H9 (cell line): ENCODE measurements around the gene DLAT. TPM values are rescaled to one million over a fixed set of nuclear protein-coding genes. Genes with fewer than 3 reads are reported as not detected.

ENCODE experiments used
- DNase-seq: peaks from one replicate; pipeline ENCODE4 v3.0.0-alpha.2; 2017
- H2AFZ ChIP-seq: one replicate; pipeline ENCODE4 v1.6.1; 2013; ENCODE audit warnings: mild to moderate bottlenecking, low read length, control low read depth, moderate library complexity
- H2AK5ac ChIP-seq: 2 replicates; pipeline ENCODE4 v1.6.1; 2013; ENCODE audit warnings: low read length, control low read depth, mixed read lengths; ENCODE audit not compliant: insufficient read length
- H2BK120ac ChIP-seq: one replicate; pipeline ENCODE4 v1.6.1; 2013; ENCODE audit warnings: low read depth, mild to moderate bottlenecking, low read length, control low read depth, inconsistent platforms; ENCODE audit not compliant: poor library complexity, severe bottlenecking
- H2BK12ac ChIP-seq: 2 replicates; pipeline ENCODE4 v1.6.1; 2013; ENCODE audit warnings: low read length, control low read depth, mixed read lengths, low read depth; ENCODE audit not compliant: insufficient read length
- H2BK15ac ChIP-seq: 2 replicates; pipeline ENCODE4 v1.6.1; 2013; ENCODE audit warnings: low read depth, low read length, control low read depth
- H2BK20ac ChIP-seq: one replicate; pipeline ENCODE4 v1.6.1; 2013; ENCODE audit warnings: low read depth, mild to moderate bottlenecking, low read length, control low read depth, inconsistent platforms; ENCODE audit not compliant: poor library complexity, severe bottlenecking
- H2BK5ac ChIP-seq: 2 replicates; pipeline ENCODE4 v1.6.1; 2013; ENCODE audit warnings: low read length, control low read depth, mixed read lengths; ENCODE audit not compliant: insufficient read length
- H3K14ac ChIP-seq: 2 replicates; pipeline ENCODE4 v1.6.1; 2013; ENCODE audit warnings: low read length, control low read depth; ENCODE audit not compliant: insufficient read depth
- H3K18ac ChIP-seq: 2 replicates; pipeline ENCODE4 v1.6.1; 2013; ENCODE audit warnings: low read depth, mild to moderate bottlenecking, mixed read lengths, low read length, control low read depth; ENCODE audit not compliant: insufficient read length
- H3K23ac ChIP-seq: 2 replicates; pipeline ENCODE4 v1.6.1; 2013; ENCODE audit warnings: low read length, control low read depth, mixed read lengths, low read depth; ENCODE audit not compliant: insufficient read length
- H3K23me2 ChIP-seq: 2 replicates; pipeline ENCODE4 v1.6.1; 2013; ENCODE audit warnings: low read depth, mild to moderate bottlenecking, mixed read lengths, low read length, control low read depth; ENCODE audit not compliant: insufficient read length, poor library complexity, severe bottlenecking
- H3K27ac ChIP-seq: 2 replicates; pipeline ENCODE4 v1.5.1; 2013; ENCODE audit warnings: low read length, control low read depth, mixed read lengths, low read depth; ENCODE audit not compliant: insufficient read length
- H3K27me3 ChIP-seq: 2 replicates; pipeline ENCODE4 v1.6.1; 2013; ENCODE audit warnings: low read length, control low read depth, inconsistent platforms; ENCODE audit not compliant: insufficient read depth
- H3K4ac ChIP-seq: 2 replicates; pipeline ENCODE4 v1.6.1; 2013; ENCODE audit warnings: low read depth, mild to moderate bottlenecking, control low read depth, inconsistent platforms, low read length, moderate library complexity
- H3K4me1 ChIP-seq: 2 replicates; pipeline ENCODE4 v1.6.1; 2013; ENCODE audit warnings: low read length, control low read depth, inconsistent platforms; ENCODE audit not compliant: insufficient read depth
- H3K4me2 ChIP-seq: 2 replicates; pipeline ENCODE4 v1.6.1; 2013; ENCODE audit warnings: low read length, control low read depth, mixed read lengths; ENCODE audit not compliant: insufficient read length, insufficient read depth
- H3K56ac ChIP-seq: 2 replicates; pipeline ENCODE4 v1.6.1; 2013; ENCODE audit warnings: low read depth, mild to moderate bottlenecking, mixed read lengths, low read length, control low read depth; ENCODE audit not compliant: insufficient read length
- H3K79me1 ChIP-seq: 2 replicates; pipeline ENCODE4 v1.6.1; 2013; ENCODE audit warnings: low read depth, mild to moderate bottlenecking, moderate library complexity, low read length, control low read depth, inconsistent platforms; ENCODE audit not compliant: insufficient read depth, poor library complexity, severe bottlenecking
- H3K79me2 ChIP-seq: 2 replicates; pipeline ENCODE4 v1.6.1; 2013; ENCODE audit warnings: low read length, control low read depth, inconsistent platforms; ENCODE audit not compliant: insufficient read depth
- H3K9ac ChIP-seq: 2 replicates; pipeline ENCODE4 v1.6.1; 2013; ENCODE audit warnings: low read length, control low read depth, mixed read lengths; ENCODE audit not compliant: insufficient read length; ENCODE audit errors: extremely low read depth
- H3K9me3 ChIP-seq: one replicate; pipeline ENCODE4 v1.6.1; 2013; ENCODE audit warnings: low read depth, low read length, inconsistent platforms; ENCODE audit not compliant: control insufficient read depth
- H3T11ph ChIP-seq: one replicate; pipeline ENCODE4 v1.6.1; 2013; ENCODE audit warnings: mild to moderate bottlenecking, low read length, control low read depth, inconsistent platforms
- H4K20me1 ChIP-seq: one replicate; pipeline ENCODE4 v1.6.1; 2013; ENCODE audit not compliant: control insufficient read depth, insufficient read length, insufficient read depth
- H4K5ac ChIP-seq: 2 replicates; pipeline ENCODE4 v1.6.1; 2013; ENCODE audit warnings: low read depth, mild to moderate bottlenecking, mixed read lengths, low read length, control low read depth; ENCODE audit not compliant: insufficient read length
- H4K8ac ChIP-seq: replicated peaks from 2 replicates; pipeline ENCODE4 v1.6.1; 2013; ENCODE audit warnings: low read length, control low read depth, mixed read lengths, low read depth; ENCODE audit not compliant: insufficient read length
- H4K91ac ChIP-seq: 2 replicates; pipeline ENCODE4 v1.6.1; 2013; ENCODE audit warnings: low read depth, mild to moderate bottlenecking, moderate library complexity, mixed read lengths, low read length, control low read depth; ENCODE audit not compliant: insufficient read length
- H3K27ac Mint-ChIP-seq, 3 experiments: 2 replicates in 2 of 3; 3 replicates in 1 of 3; pipeline ENCODE4 v1.8.0; 2020 to 2021; ENCODE audit warnings: mixed read lengths in 3 of 3, mild to moderate bottlenecking in 1 of 3, moderate library complexity in 1 of 3
- H3K27me3 Mint-ChIP-seq: 2 replicates; pipeline ENCODE4 v1.8.0; 2021; ENCODE audit warnings: low read depth, mild to moderate bottlenecking, moderate library complexity, mixed read lengths
- H3K36me3 Mint-ChIP-seq, 3 experiments: 2 replicates in 2 of 3; 3 replicates in 1 of 3; pipeline ENCODE4 v1.8.0; 2020 to 2021; ENCODE audit warnings: low read depth in 3 of 3, mixed read lengths in 3 of 3; ENCODE audit not compliant: insufficient read depth in 1 of 3
- H3K4me1 Mint-ChIP-seq, 2 experiments: 2 replicates each; pipeline ENCODE4 v1.8.0; 2020; ENCODE audit warnings: mixed read lengths in 2 of 2
- H3K4me3 Mint-ChIP-seq, 2 experiments: 2 replicates in 1 of 2; 3 replicates in 1 of 2; pipeline ENCODE4 v1.8.0; 2020 to 2021; ENCODE audit warnings: mild to moderate bottlenecking in 2 of 2, mixed read lengths in 2 of 2, moderate library complexity in 1 of 2
- H3K9me3 Mint-ChIP-seq, 2 experiments: 2 replicates in 1 of 2; 3 replicates in 1 of 2; pipeline ENCODE4 v1.8.0; 2020; ENCODE audit warnings: mild to moderate bottlenecking in 2 of 2, mixed read lengths in 2 of 2, moderate library complexity in 1 of 2
- WGBS: extraction: QIAGEN DNeasy Blood & Tissue Kit; methylation state at CpG from one replicate; pipeline ENCODE4 v1.1.7; 2013; ENCODE audit warnings: missing lambda C conversion rate, low lambda C conversion rate, mixed read lengths; ENCODE audit not compliant: insufficient read length; ENCODE audit errors: extremely low coverage; 5-methylcytosine and 5-hydroxymethylcytosine counted together
- total RNA-seq: library from RNA; stranded (reverse); gene quantifications from 2 replicates; pipeline ENCODE4 v1.2.1, GENCODE V29; 2021
- TF ChIP-seq, protein P1 (sequence below): fragments of 200-600 bp; sonication (generic); conservative IDR thresholded peaks from 3 replicates; pipeline ENCODE4 v1.8.0; 2021; ENCODE audit warnings: antibody characterized with exemption, mild to moderate bottlenecking

DLAT gene
- total RNA-seq, 1 experiment from 2014 or later = 58.4 TPM

DNA sequence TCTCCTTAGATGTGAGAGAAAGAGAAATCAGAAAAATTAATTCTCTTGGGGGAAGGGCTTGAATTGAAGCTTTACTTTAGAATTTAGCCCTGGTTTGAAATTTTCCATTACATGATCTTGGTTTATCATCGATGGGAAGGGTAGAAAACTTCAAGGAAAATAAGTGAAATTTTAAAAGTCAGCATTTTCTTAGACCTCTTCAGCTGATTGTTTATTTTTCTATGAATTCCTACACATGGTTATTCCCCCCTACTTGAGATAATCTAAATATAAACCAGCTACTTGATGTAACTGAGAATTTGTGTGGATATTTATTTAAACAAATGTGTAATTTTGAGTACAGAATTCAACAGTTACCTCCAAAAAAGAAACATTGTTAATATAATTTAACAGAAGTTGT is 37.7 kb downstream of the DLAT start:
- no CpG with 5 or more reads among the region's 1 CpG for WGBS
- TF ChIP-seq, protein P1, sequence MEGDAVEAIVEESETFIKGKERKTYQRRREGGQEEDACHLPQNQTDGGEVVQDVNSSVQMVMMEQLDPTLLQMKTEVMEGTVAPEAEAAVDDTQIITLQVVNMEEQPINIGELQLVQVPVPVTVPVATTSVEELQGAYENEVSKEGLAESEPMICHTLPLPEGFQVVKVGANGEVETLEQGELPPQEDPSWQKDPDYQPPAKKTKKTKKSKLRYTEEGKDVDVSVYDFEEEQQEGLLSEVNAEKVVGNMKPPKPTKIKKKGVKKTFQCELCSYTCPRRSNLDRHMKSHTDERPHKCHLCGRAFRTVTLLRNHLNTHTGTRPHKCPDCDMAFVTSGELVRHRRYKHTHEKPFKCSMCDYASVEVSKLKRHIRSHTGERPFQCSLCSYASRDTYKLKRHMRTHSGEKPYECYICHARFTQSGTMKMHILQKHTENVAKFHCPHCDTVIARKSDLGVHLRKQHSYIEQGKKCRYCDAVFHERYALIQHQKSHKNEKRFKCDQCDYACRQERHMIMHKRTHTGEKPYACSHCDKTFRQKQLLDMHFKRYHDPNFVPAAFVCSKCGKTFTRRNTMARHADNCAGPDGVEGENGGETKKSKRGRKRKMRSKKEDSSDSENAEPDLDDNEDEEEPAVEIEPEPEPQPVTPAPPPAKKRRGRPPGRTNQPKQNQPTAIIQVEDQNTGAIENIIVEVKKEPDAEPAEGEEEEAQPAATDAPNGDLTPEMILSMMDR = no peak
- H3K79me2 ChIP-seq = no peaks in the 10 kb centered on the region
- H3K27ac Mint-ChIP-seq = no peak overlapping the region
- H3K4ac ChIP-seq = no peak overlapping the region
- H3K9me3 Mint-ChIP-seq = no peaks in the 10 kb centered on the region
- no peak overlapping the region for H2AK5ac ChIP-seq
- H3K9ac ChIP-seq = no peak overlapping the region
- H2BK5ac ChIP-seq = no peak overlapping the region
- H2BK12ac ChIP-seq = no peak overlapping the region
- H3K36me3 Mint-ChIP-seq = peaks cover 9 to 41% (median 32%) of the 10 kb centered on the region in 3 experiments; a peak in 6 of 7 replicates
- H4K91ac ChIP-seq = no peak overlapping the region
- H2BK120ac ChIP-seq = no peak overlapping the region
- H4K8ac ChIP-seq = no peak overlapping the region
- H3K14ac ChIP-seq = no peak overlapping the region
- no peak for DNase-seq
- no peak overlapping the region for H3T11ph ChIP-seq
- H3K56ac ChIP-seq = no peak overlapping the region
- H3K27me3 ChIP-seq = no peaks in the 10 kb centered on the region
- H3K9me3 ChIP-seq = no peaks in the 10 kb centered on the region
- H3K4me2 ChIP-seq = no peak overlapping the region
- no peaks in the 10 kb centered on the region for H3K4me1 ChIP-seq
- H2BK20ac ChIP-seq = no peak overlapping the region
- H3K27me3 Mint-ChIP-seq = no peaks in the 10 kb centered on the region
- no peak overlapping the region for H2AFZ ChIP-seq
- no peaks in the 10 kb centered on the region for H3K4me1 Mint-ChIP-seq
- no peaks in the 10 kb centered on the region for H3K23me2 ChIP-seq
- H2BK15ac ChIP-seq = no peak overlapping the region
- no peak overlapping the region for H3K18ac ChIP-seq
- no peak overlapping the region for H4K5ac ChIP-seq
- H3K23ac ChIP-seq = no peak overlapping the region
- no peaks in the 10 kb centered on the region for H3K79me1 ChIP-seq
- no peaks in the 10 kb centered on the region for H4K20me1 ChIP-seq
- H3K4me3 Mint-ChIP-seq = no peak overlapping the region
- H3K27ac ChIP-seq = no peak overlapping the region
